SJCRH30 (cell line): ENCODE data around the gene UQCC3. TPM values are rescaled to one million over a fixed set of nuclear protein-coding genes. Genes with fewer than 3 reads are reported as not detected.
"Not testable (repeated sequence)": the region's sequence is repeated elsewhere in the genome, so short reads cannot be mapped to it uniquely, and the experiment has no call there.

ENCODE experiments used
- DNase-seq, 2 experiments: peaks; one replicate each; pipeline ENCODE4 v3.0.0-alpha.2; 2015 to 2020
- H3K27ac ChIP-seq: fragments of 250-450 bp; sonication (Bioruptor Pico); 2 replicates; pipeline ENCODE4 v1.5.1; 2020; ENCODE audit warnings: mild to moderate bottlenecking, moderate library complexity
- H3K27me3 ChIP-seq: fragments of 250-450 bp; sonication (Bioruptor Pico); 2 replicates; pipeline ENCODE4 v1.5.1; 2020; ENCODE audit warnings: mild to moderate bottlenecking, moderate library complexity
- H3K36me3 ChIP-seq: fragments of 250-450 bp; sonication (Bioruptor Pico); 2 replicates; pipeline ENCODE4 v1.5.1; 2020; ENCODE audit warnings: mild to moderate bottlenecking, moderate library complexity
- H3K4me1 ChIP-seq: fragments of 250-450 bp; sonication (Bioruptor Pico); 2 replicates; pipeline ENCODE4 v1.5.1; 2020; ENCODE audit warnings: mild to moderate bottlenecking, moderate library complexity
- H3K4me3 ChIP-seq: fragments of 250-450 bp; sonication (Bioruptor Pico); 2 replicates; pipeline ENCODE4 v1.5.1; 2020; ENCODE audit warnings: mild to moderate bottlenecking, moderate library complexity
- H3K9me3 ChIP-seq: fragments of 250-450 bp; sonication (Bioruptor Pico); replicated peaks from 2 replicates; pipeline ENCODE4 v1.5.1; 2020; ENCODE audit warnings: mild to moderate bottlenecking, moderate library complexity
- total RNA-seq: library from RNA; depleted of rRNA; stranded (reverse); fragments of >200 nt; shearing (Covaris generic); gene quantifications from 2 replicates; pipeline ENCODE4 v1.2.3, GENCODE V29; 2014; rRNA removed

The UQCC3 gene, protein sequence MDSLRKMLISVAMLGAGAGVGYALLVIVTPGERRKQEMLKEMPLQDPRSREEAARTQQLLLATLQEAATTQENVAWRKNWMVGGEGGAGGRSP
- 11.5 and 15.7 TPM in 2 replicates for total RNA-seq

DNA sequence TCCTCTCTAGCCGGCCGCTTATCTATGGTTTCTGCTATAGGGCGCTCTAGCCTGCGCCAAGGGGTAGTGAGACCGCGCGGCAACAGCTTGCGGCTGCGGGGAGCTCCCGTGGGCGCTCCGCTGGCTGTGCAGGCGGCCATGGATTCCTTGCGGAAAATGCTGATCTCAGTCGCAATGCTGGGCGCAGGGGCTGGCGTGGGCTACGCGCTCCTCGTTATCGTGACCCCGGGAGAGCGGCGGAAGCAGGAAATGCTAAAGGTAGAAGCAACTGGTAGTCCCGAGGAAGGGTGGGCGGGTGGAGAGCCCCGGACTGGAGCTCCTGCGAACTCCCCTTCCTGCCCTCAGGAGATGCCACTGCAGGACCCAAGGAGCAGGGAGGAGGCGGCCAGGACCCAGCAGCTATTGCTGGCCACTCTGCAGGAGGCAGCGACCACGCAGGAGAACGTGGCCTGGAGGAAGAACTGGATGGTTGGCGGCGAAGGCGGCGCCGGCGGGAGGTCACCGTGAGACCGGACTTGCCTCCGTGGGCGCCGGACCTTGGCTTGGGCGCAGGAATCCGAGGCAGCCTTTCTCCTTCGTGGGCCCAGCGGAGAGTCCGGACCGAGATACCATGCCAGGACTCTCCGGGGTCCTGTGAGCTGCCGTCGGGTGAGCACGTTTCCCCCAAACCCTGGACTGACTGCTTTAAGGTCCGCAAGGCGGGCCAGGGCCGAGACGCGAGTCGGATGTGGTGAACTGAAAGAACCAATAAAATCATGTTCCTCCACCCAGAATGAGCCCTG is at the start of gene UQCC3, which contains the start of gene LBHD1:
UQCC3 (plus strand) TSS at position 66 of the 782 bp plus-strand sequence; CDS start at position 139, 73 bp downstream.
LBHD1 (minus strand) TSS at position 660 of the 782 bp plus-strand sequence. CDS start 2,236 bp downstream, outside the sequence.
- Histone ChIP-seq H3K27me3 (no peaks in the 10 kb centered on the region), H3K4me3 (peak within 1 kb of the TSS; percentile 75), H3K27ac (peak within 1 kb of the TSS; percentile 69), H3K9me3 (no peaks in the 10 kb centered on the region), H3K4me1 (peaks cover 2% of the 10 kb centered on the region; the same call in 1 of the 2 replicates), H3K36me3 (peaks cover 20% of the 10 kb centered on the region)
- peak; percentile 88 to 91 for DNase-seq

DNA sequence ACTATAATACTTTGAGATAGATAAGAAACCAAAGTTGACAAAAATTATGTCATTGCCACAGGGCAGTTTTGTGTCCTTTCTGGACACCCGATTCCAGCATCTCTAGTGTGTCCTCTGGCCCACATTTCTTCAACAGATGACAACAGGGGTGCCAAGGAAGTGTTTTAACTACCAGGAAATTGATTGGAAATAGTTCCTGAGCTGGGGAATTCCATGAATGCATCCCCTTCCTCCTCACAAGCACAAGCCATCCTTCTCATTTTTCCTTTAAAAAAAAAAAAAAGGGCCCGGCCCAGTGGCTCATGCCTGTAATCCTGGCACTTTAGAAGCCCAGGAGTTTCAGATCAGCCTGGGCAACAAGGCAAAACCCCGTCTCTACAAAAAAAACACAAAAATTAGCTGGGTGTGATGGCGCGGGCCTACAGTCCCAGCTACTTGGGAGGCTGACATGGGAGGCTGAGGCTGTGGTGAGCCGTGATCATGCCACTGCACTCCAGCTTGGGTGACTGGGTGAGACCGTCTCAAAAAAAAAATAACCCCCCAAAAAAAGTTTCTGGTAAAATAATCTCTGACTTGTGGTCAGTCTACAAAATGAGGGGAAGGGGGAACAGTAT is 48.9 kb upstream of the UQCC3 start:
- Histone ChIP-seq H3K27me3 (no peaks in the 10 kb centered on the region), H3K4me3 (peak overlapping the region; percentile 69), H3K9me3 (no peaks in the 10 kb centered on the region), H3K4me1 (peaks cover 5% of the 10 kb centered on the region), H3K27ac (peak overlapping the region; percentile 51), H3K36me3 (peaks cover 23% of the 10 kb centered on the region)
- DNase-seq = no peak

DNA sequence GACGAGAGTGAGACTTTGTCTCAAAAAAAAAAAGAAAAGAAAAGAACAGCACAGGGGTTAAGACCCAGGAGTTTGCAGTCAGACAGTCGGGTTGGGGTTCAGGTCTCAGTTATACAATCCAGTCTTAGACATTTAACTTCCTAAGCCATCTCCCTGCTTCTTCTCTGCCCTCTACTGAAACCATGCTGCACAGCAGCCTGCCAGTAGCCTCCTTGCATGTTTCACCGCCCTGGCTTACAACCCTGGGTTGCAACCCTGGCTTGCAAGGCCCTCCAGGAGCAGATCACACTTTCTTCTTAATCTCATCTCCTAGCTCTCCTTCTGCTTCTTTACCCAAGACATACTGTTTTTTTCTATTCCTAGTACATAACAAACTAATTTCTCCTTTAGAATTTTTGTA is 43.8 kb upstream of the UQCC3 start:
- DNase-seq = no peak
- peaks cover 70% of the 10 kb centered on the region for H3K36me3 ChIP-seq

DNA sequence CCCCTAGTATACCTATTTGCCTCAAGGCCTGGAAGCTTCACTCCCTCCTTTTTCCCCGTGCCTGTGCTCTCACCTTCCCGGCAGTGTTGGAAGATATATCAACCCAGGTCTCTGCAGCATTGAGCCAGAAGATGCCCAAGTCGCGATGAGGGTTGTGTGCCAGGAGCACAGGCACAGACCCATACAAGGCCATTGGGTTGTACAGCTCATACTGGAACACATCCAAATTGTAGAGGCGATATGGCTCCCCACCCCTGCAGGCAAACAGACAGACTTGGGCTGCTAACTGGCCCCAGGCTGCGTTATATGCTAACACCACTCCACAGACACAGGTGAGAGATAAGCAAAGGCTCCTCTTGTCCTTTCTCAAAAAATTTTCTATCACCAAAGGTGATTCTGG is 39.0 kb upstream of the UQCC3 start:
- H3K4me3 ChIP-seq = no peak overlapping the region
- H3K27ac ChIP-seq = no peak overlapping the region
- H3K36me3 ChIP-seq = peaks cover 86% of the 10 kb centered on the region
- H3K9me3 ChIP-seq = no peaks in the 10 kb centered on the region
- DNase-seq = no peak
- H3K27me3 ChIP-seq = no peaks in the 10 kb centered on the region
- no peaks in the 10 kb centered on the region for H3K4me1 ChIP-seq

More for the DNA sequence above, 43.8 kb upstream of the UQCC3 start:
- H3K4me1 ChIP-seq = no peaks in the 10 kb centered on the region
- H3K4me3 ChIP-seq = no peak overlapping the region
- no peaks in the 10 kb centered on the region for H3K9me3 ChIP-seq
- H3K27ac ChIP-seq = no peak overlapping the region
- no peaks in the 10 kb centered on the region for H3K27me3 ChIP-seq

DNA sequence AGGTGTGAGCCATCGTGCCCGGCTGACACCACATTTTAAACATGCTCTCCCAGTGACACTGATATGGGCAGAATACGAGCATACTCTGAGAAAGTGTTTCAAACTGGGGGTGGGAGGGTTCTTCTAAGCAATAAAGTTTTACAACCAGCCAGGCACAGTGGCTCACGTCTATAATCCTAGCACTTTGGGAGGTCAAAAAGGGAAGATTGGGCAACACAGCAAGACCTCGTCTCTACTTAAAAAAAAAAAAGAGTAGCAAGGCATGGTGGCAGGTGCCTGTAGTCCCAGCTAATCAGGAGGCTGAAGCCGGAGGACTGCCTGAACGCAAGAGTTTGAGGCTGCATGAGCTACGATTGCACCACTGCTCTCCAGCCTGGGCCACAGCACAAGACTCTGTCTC is 27.3 kb upstream of the UQCC3 start:
- no peaks in the 10 kb centered on the region for H3K9me3 ChIP-seq
- no peaks in the 10 kb centered on the region for H3K27me3 ChIP-seq
- peaks cover 17% of the 10 kb centered on the region for H3K36me3 ChIP-seq
- no peak overlapping the region for H3K4me3 ChIP-seq
- H3K4me1 ChIP-seq = no peaks in the 10 kb centered on the region; the same call in 1 of the 2 replicates
- DNase-seq = no peak
- no peak overlapping the region for H3K27ac ChIP-seq

DNA sequence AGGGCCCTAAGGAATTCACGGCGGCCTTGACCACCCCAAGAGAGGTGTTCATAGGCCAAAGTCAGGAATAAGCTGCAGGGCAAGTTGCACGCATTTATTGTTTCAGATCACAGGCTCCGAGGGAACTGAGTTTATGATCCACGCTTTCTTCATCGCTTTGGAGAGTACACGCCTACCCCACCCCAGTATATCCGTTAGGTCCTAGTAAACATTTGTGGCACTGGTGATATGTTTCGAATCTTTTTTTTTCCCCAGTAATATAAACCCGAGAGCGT is 25.9 kb upstream of the UQCC3 start:
- DNase-seq = no peak
- H3K4me3 ChIP-seq = peak overlapping the region; percentile 90
- peak overlapping the region; percentile 94 for H3K27ac ChIP-seq
- no peaks in the 10 kb centered on the region; the same call in 1 of the 2 replicates for H3K4me1 ChIP-seq
- peaks cover 12% of the 10 kb centered on the region for H3K36me3 ChIP-seq
- H3K9me3 ChIP-seq = no peaks in the 10 kb centered on the region
- no peaks in the 10 kb centered on the region for H3K27me3 ChIP-seq

DNA sequence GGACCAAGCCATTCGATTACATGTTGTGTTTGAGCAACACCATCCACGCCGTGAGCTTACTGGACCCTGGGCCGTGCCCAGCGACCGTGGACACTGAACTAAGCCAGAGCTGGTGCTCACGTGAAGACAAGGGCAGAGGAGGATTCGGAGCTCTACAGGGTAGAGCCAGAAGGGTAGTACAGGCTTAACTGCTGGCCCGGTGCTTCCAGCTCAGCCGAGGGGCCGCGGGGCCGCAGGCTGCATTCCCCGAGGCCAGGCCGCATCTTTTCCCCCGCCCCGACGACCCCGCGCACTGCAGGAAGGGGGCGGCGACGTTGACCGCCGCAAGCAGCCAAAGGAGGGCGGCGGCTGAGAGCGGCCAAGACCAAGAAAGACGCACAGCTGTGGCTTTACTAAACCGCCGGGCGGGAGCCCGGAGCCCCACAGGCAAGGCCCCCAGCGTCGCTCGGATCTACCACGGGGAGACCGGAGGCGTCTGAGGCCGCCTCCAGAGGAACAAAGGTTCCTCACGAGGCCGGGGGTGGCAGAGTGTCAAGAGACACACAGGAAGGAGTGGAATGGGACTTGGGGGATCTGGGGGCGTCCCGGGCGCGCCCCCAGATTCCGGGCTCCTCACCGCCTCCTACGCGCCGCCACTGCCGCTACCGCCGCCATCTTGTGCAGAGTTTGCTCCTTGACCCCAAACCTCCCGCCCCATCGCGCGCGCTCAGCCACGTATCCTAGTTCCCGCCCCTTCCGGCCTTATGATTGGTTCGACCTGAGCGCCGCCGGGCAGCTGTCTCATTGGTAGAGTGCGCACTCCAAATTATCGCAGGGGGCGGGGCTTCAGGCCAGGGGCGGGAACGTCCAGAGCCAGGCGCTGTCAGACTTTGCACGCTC is 25.3 kb upstream of the UQCC3 start, which contains the start of gene GANAB:
GANAB (minus strand) TSS at position 668 of the 879 bp plus-strand sequence; CDS start at position 654, 14 bp downstream.
- Histone ChIP-seq H3K27me3 (no peaks in the 10 kb centered on the region), H3K4me3 (peak within 1 kb of the TSS; percentile 90), H3K9me3 (no peaks in the 10 kb centered on the region), H3K36me3 (peaks cover 12% of the 10 kb centered on the region), H3K27ac (peak within 1 kb of the TSS; percentile 94), H3K4me1 (no peaks in the 10 kb centered on the region; the same call in 1 of the 2 replicates)
- peak; percentile 99 for DNase-seq

DNA sequence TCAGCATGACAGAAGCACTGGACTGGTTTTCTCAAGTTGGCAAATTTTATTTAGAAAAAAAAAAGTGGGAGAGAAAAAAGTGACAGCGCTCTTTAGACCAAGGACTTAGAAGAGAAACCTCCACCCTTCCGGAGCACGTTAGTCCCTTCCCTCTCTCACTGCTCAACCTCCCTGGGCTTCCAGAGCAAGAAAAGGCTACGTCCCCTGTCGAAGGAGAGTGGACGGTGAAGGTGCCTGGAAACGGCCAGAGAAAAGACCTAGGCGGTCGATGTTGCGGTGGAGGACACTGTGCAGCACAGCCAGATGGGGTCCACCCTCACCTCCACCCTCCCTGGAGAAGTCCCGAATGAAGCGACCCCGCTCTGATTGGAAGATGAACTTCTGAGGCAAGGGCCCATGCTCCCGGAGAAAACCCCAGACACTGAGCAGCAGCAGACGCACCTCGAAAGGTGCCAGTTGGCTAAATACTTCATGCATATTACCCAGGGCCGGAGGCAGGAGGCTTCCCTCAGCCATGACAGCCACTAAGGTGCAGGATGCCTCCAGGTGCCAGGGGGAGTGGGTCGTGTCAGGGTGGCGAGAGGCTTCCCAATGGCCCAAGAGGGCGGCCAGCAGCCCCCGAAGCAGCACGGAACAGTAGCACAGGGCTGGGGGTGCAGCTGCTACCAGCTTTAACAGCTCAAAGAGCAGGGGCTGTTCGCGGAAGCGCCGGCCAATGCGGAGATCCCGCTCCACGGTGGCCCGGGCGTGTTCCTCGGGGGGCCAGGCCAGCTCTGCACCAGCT is 24.5 kb upstream of the UQCC3 start:
- Histone ChIP-seq H3K9me3 (no peaks in the 10 kb centered on the region), H3K27me3 (no peaks in the 10 kb centered on the region), H3K27ac (no peak overlapping the region), H3K4me1 (no peaks in the 10 kb centered on the region; the same call in 1 of the 2 replicates), H3K4me3 (no peak overlapping the region), H3K36me3 (peaks cover 12% of the 10 kb centered on the region)
- no peak for DNase-seq

DNA sequence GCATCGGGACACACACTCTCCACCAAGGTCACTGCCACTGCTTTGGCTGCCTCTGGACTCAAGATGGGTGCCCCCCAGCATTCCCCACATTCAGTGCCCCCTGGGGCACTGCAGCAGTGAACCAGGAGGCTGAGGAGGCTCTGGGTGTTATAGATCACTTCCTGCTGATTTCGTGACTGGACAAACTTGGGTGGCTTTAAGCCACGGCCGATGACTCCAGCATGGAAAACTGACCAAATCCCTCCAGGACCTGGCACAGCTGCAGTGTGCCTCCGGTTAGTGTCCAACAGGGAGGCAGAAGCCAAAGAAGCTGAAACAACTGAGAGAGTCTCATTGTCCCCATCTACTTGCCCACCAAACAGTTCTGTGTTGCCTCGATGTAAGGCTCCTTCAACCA is 23.9 kb upstream of the UQCC3 start:
- H3K27ac ChIP-seq = no peak overlapping the region
- no peaks in the 10 kb centered on the region for H3K9me3 ChIP-seq
- H3K4me3 ChIP-seq = no peak overlapping the region
- H3K4me1 ChIP-seq = no peaks in the 10 kb centered on the region; the same call in 1 of the 2 replicates
- no peaks in the 10 kb centered on the region for H3K27me3 ChIP-seq
- H3K36me3 ChIP-seq = peaks cover 10% of the 10 kb centered on the region
- no peak for DNase-seq

DNA sequence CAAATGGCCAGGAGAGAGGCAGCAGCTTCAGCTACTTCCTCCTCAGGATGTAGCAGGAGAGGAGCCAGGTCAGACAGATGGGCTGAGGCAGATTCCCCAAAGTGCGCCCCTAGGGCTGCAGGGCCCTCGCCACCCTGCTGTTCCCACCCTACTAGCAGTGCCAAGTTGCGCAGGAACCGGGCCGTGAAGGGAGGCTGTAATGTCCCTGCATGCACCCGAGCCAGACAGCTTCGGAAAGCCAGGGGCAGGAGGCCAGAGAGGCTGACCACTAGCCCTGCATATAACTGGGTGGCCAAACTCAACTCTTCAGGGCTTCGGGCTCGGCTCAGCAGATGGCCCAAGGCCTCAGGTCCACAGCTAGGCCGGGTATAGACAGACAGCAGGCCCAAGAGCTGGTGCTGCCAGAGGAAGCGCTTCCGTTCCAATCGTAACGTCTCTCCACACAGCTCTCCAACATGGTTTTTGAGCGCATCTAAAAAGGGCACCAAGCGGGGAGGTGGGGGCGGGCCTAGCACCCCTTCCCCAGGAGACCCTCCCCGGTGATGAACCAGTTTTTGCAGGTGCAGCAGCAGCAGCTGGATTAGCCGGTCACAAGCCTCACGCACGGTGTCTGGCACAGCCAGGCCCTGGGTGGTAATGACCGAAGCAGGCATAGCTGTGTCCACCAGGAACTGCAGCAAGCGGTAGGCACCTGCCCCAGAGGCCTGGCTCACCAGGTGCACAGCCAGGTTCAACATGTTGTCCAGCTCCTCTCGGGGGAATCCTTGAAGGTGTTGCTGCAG is 23.1 kb upstream of the UQCC3 start:
- Histone ChIP-seq H3K36me3 (peaks cover 7% of the 10 kb centered on the region), H3K27me3 (no peaks in the 10 kb centered on the region), H3K4me1 (no peaks in the 10 kb centered on the region; the same call in 1 of the 2 replicates), H3K27ac (no peak overlapping the region), H3K4me3 (no peak overlapping the region), H3K9me3 (no peaks in the 10 kb centered on the region)
- no peak for DNase-seq

DNA sequence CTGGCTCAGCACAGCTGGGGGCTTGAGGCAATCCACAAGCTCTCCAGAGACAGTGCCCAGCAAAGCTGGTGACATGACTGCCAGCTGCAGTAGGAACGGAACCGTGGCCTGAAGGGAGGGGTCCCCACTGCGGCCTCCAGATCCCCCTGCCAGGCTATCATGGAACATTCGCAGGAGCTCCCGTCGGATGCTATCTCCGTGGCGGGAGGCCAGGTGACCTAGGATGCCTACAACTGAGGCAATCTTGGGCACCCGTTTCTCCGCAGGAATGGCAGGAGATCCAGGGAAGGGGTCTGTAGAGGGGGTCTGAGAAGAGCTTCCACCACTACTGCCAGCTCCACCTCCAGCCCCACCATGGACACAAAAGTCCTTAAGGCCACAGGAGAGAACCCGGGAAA is 22.5 kb upstream of the UQCC3 start:
- peaks cover 2% of the 10 kb centered on the region; the same call in 1 of the 2 replicates for H3K36me3 ChIP-seq
- no peak overlapping the region for H3K27ac ChIP-seq
- no peaks in the 10 kb centered on the region; the same call in 1 of the 2 replicates for H3K4me1 ChIP-seq
- H3K4me3 ChIP-seq = no peak overlapping the region
- no peak for DNase-seq
- H3K9me3 ChIP-seq = no peaks in the 10 kb centered on the region
- H3K27me3 ChIP-seq = no peaks in the 10 kb centered on the region

DNA sequence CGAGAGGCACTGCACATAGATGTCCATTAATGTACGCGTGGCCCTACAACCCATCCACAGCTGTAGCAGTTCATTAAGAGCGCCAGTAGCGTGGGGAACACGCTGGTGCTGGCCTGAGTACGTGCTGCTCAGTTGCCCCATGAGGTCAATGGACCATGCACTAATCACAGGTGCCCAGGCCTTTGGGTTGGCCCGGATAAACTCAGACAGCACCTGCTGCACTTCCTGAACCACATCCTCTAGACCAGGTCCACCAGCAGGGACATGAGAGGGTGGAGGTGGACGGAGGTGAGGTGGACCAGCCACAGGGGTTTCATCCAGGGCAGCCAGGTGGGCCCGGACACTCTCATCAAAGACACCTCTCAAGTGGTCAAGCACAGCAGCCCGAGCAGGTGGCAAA is 22.0 kb upstream of the UQCC3 start:
- H3K36me3 ChIP-seq = no peaks in the 10 kb centered on the region; the same call in 1 of the 2 replicates
- H3K4me3 ChIP-seq = no peak overlapping the region
- DNase-seq = no peak

DNA sequence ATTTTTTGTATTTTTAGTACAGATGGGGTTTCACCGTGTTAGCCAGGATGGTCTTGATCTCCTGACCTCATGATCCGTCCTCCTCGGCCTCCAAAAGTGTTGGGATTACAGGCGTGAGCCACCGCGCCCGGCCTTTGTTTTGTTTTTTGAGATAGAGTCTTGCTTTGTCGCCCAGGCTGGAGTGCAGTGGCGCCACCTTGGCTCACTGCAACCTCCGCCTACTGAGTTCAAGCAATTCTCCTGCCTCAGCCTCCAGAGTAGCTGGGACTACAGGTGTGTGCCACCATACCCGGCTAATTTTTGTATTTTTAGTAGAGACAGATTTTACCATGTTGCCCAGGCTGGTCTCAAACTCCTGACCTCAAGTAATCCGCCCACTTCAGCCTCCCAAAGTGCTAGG is 21.2 kb upstream of the UQCC3 start:
- H3K27ac ChIP-seq, H3K9me3 ChIP-seq, H3K27me3 ChIP-seq, H3K4me1 ChIP-seq, H3K4me3 ChIP-seq, H3K36me3 ChIP-seq, DNase-seq: not testable (repeated sequence)

More for the DNA sequence above, 22.0 kb upstream of the UQCC3 start:
- Histone ChIP-seq H3K9me3 (no peaks in the 10 kb centered on the region), H3K4me1 (no peaks in the 10 kb centered on the region; the same call in 1 of the 2 replicates), H3K27ac (no peak overlapping the region), H3K27me3 (no peaks in the 10 kb centered on the region)
